MM.1S (cell line): ENCODE measurements around the gene HEBP2.

Experiments
- DNase-seq: peaks from one replicate; pipeline ENCODE4 v3.0.0-alpha.2; 2015
- H2AFZ ChIP-seq: fragments of 300-600 bp; sonication (generic); 2 replicates; pipeline ENCODE4 v1.6.0; 2016; ENCODE audit warnings: antibody characterized with exemption, low read length
- H3F3A ChIP-seq: fragments of 300-600 bp; sonication (generic); 2 replicates; pipeline ENCODE4 v1.6.1; 2016; ENCODE audit warnings: mild to moderate bottlenecking, antibody characterized with exemption, low read length, moderate library complexity, mixed read lengths; ENCODE audit not compliant: insufficient read depth
- H3K27ac ChIP-seq: fragments of 300-600 bp; sonication (generic); 2 replicates; pipeline ENCODE4 v1.5.1; 2016; ENCODE audit warnings: mild to moderate bottlenecking, low read length
- H3K27me3 ChIP-seq: fragments of 300-600 bp; sonication (generic); replicated peaks from 2 replicates; pipeline ENCODE4 v1.6.0; 2016; ENCODE audit warnings: low read length; ENCODE audit not compliant: insufficient read depth
- H3K36me3 ChIP-seq: fragments of 300-600 bp; sonication (generic); replicated peaks from 2 replicates; pipeline ENCODE4 v1.6.1; 2016; ENCODE audit warnings: mild to moderate bottlenecking, low read length, mixed read lengths; ENCODE audit not compliant: insufficient read depth
- H3K4me1 ChIP-seq: fragments of 300-600 bp; sonication (generic); 2 replicates; pipeline ENCODE4 v1.6.1; 2016; ENCODE audit warnings: low read length, mixed read lengths
- H3K4me2 ChIP-seq: fragments of 300-600 bp; sonication (generic); 2 replicates; pipeline ENCODE4 v1.6.0; 2016; ENCODE audit warnings: low read depth, low read length
- H3K4me3 ChIP-seq: fragments of 300-600 bp; sonication (generic); 2 replicates; pipeline ENCODE4 v1.5.1; 2016; ENCODE audit warnings: low read length, mixed read lengths
- H3K79me2 ChIP-seq: fragments of 300-600 bp; sonication (generic); 2 replicates; pipeline ENCODE4 v1.6.1; 2016; ENCODE audit warnings: mixed run types, low read length, mixed read lengths
- H3K9ac ChIP-seq: fragments of 300-600 bp; sonication (generic); 2 replicates; pipeline ENCODE4 v1.6.1; 2016; ENCODE audit warnings: low read length, mixed read lengths
- H3K9me2 ChIP-seq: fragments of 300-600 bp; sonication (generic); replicated peaks from 2 replicates; pipeline ENCODE4 v1.6.1; 2016; ENCODE audit warnings: mild to moderate bottlenecking, low read length, mixed read lengths; ENCODE audit not compliant: insufficient read depth
- H3K9me3 ChIP-seq: fragments of 300-600 bp; sonication (generic); replicated peaks from 2 replicates; pipeline ENCODE4 v1.6.1; 2016; ENCODE audit warnings: mild to moderate bottlenecking, low read length, mixed read lengths; ENCODE audit not compliant: insufficient read depth
- H4K20me1 ChIP-seq: fragments of 300-600 bp; sonication (generic); 2 replicates; pipeline ENCODE4 v1.6.1; 2016; ENCODE audit warnings: mild to moderate bottlenecking, low read length, moderate library complexity, mixed read lengths; ENCODE audit not compliant: insufficient read depth
- EZH2 ChIP-seq: fragments of 300-600 bp; sonication (generic); optimal IDR thresholded peaks from 2 replicates; pipeline ENCODE3; 2017; ENCODE audit warnings: low read depth, mild to moderate bottlenecking, antibody characterized with exemption, low read length, mixed read lengths
- EZH2phosphoT487 ChIP-seq: fragments of 300-600 bp; sonication (generic); IDR thresholded peaks from 2 replicates; pipeline ENCODE4 v1.6.1; 2018; ENCODE audit warnings: antibody characterized with exemption, low read length
- TF ChIP-seq, protein P1 (sequence below): fragments of 300-600 bp; sonication (generic); IDR thresholded peaks from 2 replicates; pipeline ENCODE4 v1.5.1; 2016; ENCODE audit warnings: antibody characterized with exemption, low read length, mixed read lengths

Gene HEBP2

DNA sequence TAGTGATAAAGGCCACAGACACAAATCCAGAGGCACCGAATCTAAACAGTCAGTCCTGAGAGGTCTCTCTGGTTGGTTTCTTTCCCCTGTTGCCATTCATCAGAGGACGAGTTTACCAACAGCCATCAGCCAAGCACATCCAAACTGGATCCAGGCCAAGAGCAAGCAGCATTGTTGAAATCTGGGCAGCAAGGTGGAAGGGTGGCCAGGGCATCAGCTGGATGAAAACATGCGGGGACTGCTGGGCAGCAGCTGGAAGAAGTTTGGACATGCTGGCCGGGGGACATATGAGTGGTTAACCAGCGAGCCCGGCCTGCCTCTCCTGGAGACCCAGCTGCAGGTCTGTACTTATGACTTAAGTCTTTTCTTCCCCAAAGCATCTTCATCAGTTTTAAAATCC is 26.2 kb upstream of the HEBP2 start, which contains the start of gene SMIM28:
SMIM28 (plus strand) TSS at position 62 of the 400 bp plus-strand sequence; CDS start at position 230, 168 bp downstream.
- Histone ChIP-seq H3K4me1 (no peaks in the 10 kb centered on the region), H3K27me3 (no peaks in the 10 kb centered on the region), H3K4me3 (no peak within 1 kb of the TSS), H3F3A (no peaks in the 10 kb centered on the region), H3K9me2 (no peaks in the 10 kb centered on the region), H3K27ac (no peak within 1 kb of the TSS), H2AFZ (no peak within 1 kb of the TSS), H4K20me1 (no peaks in the 10 kb centered on the region), H3K36me3 (no peaks in the 10 kb centered on the region), H3K9ac (no peak within 1 kb of the TSS), H3K9me3 (no peaks in the 10 kb centered on the region), H3K79me2 (no peaks in the 10 kb centered on the region), H3K4me2 (no peak within 1 kb of the TSS)
- no peak for DNase-seq
- no peak for TF ChIP-seq EZH2phosphoT487
- TF ChIP-seq, protein P1, sequence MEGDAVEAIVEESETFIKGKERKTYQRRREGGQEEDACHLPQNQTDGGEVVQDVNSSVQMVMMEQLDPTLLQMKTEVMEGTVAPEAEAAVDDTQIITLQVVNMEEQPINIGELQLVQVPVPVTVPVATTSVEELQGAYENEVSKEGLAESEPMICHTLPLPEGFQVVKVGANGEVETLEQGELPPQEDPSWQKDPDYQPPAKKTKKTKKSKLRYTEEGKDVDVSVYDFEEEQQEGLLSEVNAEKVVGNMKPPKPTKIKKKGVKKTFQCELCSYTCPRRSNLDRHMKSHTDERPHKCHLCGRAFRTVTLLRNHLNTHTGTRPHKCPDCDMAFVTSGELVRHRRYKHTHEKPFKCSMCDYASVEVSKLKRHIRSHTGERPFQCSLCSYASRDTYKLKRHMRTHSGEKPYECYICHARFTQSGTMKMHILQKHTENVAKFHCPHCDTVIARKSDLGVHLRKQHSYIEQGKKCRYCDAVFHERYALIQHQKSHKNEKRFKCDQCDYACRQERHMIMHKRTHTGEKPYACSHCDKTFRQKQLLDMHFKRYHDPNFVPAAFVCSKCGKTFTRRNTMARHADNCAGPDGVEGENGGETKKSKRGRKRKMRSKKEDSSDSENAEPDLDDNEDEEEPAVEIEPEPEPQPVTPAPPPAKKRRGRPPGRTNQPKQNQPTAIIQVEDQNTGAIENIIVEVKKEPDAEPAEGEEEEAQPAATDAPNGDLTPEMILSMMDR: no peak
- TF ChIP-seq EZH2: no peak

DNA sequence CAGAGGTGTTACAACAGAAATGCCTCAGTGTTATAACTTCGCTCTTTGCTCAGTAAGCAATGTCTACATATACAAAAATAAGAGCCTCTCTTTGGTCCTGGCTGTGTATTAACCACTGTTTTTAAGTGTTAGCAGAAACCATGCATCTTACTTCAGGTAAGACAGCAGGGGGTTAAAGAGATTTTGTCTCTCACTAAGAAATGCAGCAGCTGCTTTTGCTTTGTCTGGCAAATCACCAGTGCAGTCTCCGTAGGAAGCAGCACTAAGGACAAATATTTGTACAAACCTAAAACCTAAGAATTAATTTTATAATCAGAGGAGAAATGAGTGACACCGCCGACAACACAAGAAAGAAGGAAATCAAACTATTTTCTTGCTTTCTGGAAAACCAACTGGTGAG is 25.6 kb upstream of the HEBP2 start:
- no peaks in the 10 kb centered on the region for H3K36me3 ChIP-seq
- H4K20me1 ChIP-seq: no peaks in the 10 kb centered on the region
- no peak for DNase-seq
- H3K9me3 ChIP-seq: no peaks in the 10 kb centered on the region
- no peak overlapping the region for H3K4me3 ChIP-seq
- no peaks in the 10 kb centered on the region for H3K27me3 ChIP-seq
- no peak overlapping the region for H3K9ac ChIP-seq
- H3F3A ChIP-seq: no peaks in the 10 kb centered on the region
- H3K27ac ChIP-seq: no peak overlapping the region
- H3K9me2 ChIP-seq: no peaks in the 10 kb centered on the region
- H2AFZ ChIP-seq: no peak overlapping the region
- no peak overlapping the region for H3K4me2 ChIP-seq
- no peak for TF ChIP-seq EZH2phosphoT487
- TF ChIP-seq, protein P1: no peak
- no peak for TF ChIP-seq EZH2
- no peaks in the 10 kb centered on the region for H3K4me1 ChIP-seq
- no peaks in the 10 kb centered on the region for H3K79me2 ChIP-seq

DNA sequence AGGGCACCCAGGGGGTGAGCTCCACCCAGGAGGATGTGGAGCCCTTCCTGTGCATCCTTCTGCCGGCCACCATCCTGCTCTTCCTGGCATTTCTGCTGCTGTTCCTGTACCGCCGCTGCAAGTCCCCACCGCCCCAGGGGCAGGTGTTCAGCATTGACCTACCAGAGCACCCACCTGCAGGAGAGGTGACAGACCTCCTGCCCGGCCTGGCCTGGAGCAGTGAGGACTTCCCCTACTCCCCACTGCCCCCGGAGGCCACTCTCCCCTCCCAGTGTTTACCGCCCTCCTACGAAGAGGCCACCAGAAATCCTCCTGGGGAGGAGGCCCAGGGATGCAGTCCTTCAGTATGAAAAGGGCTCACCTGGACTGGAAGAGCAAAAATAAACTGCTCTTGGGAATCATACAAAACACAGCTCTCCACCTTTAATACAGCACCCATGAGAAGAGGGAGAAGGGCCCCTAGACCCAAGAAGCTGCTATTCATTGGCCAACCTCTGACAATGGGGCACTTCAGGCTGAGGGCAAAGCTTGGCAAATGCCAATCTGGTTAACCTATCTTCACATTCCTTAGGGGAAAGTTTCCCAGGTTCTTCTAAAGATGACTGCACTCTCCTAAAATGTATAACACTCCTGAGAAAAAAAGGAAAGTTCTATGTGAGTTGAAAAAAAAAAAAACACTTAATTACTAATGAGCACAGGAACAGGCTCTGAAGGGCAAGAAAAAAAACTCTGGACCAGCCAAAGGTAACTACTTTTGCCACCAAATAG is 21.3 kb upstream of the HEBP2 start:
- H3K27ac ChIP-seq: no peak overlapping the region

DNA sequence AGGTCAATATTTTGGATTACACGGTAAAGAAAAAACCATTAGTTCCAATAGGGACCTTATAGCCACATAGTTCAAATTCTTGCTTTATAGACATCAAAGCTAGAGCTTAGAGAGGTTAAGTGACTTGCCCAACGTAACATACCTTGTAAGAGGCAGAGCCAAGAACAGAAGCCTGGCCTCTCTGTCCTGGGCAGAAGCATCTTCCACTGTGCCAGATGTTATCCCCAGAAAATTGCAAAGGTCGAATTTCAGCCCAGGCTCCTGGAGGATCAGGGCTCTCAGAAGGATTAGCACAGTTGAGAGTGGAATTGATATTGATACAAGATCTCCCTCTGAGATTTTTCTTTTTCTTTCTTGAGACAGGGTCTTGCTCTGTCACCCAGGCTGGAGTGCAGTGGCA is 20.2 kb upstream of the HEBP2 start:
- Histone ChIP-seq H3F3A (no peaks in the 10 kb centered on the region), H3K4me3 (no peak overlapping the region), H3K36me3 (no peaks in the 10 kb centered on the region), H4K20me1 (no peaks in the 10 kb centered on the region), H3K79me2 (no peaks in the 10 kb centered on the region), H3K9ac (no peak overlapping the region), H3K9me2 (no peaks in the 10 kb centered on the region), H3K4me2 (no peak overlapping the region), H3K27ac (no peak overlapping the region), H3K4me1 (no peaks in the 10 kb centered on the region), H2AFZ (no peak overlapping the region), H3K27me3 (no peaks in the 10 kb centered on the region), H3K9me3 (no peaks in the 10 kb centered on the region)
- DNase-seq: no peak
- TF ChIP-seq EZH2phosphoT487 (no peak), EZH2 (no peak)
- TF ChIP-seq, protein P1: no peak

More for the DNA sequence above, 21.3 kb upstream of the HEBP2 start:
- Histone ChIP-seq H3K4me2 (no peak overlapping the region), H4K20me1 (no peaks in the 10 kb centered on the region), H3K4me3 (no peak overlapping the region), H3K79me2 (no peaks in the 10 kb centered on the region), H3K4me1 (no peaks in the 10 kb centered on the region), H3K9me3 (no peaks in the 10 kb centered on the region), H3K36me3 (no peaks in the 10 kb centered on the region), H3F3A (no peaks in the 10 kb centered on the region), H3K9ac (no peak overlapping the region), H3K9me2 (no peaks in the 10 kb centered on the region), H2AFZ (no peak overlapping the region), H3K27me3 (no peaks in the 10 kb centered on the region)
- TF ChIP-seq EZH2phosphoT487 (no peak), EZH2 (no peak)
- DNase-seq: no peak
